CD4-positive, alpha-beta T cell (primary cell): Measurements from ENCODE around the gene TSPAN18. TPM values are rescaled to one million over a fixed set of nuclear protein-coding genes. Genes with fewer than 3 reads are reported as not detected.
A peak's percentile ranks its signal among the peaks of the same experiment; 100 is the strongest.

Experiments used
- ATAC-seq: fragments of 200-7000 bp; cut with Tn5 transposase; one replicate; pipeline ENCODE4 v1.10.0; 2022; ENCODE audit warnings: mild to moderate bottlenecking; ENCODE audit not compliant: poor library complexity
- CTCF ChIA-PET: fragments of 350-600 bp; sonication (Branson Sonifier 250); formaldehyde crosslinking; loops from one replicate; lab custom pipeline; 2021; ENCODE audit warnings: antibody characterized with exemption, inconsistent platforms; lab: Charles Lee
- POLR2A ChIA-PET: fragments of 350-600 bp; sonication (Branson Sonifier 250); formaldehyde crosslinking; loops from one replicate; lab custom pipeline; 2021; ENCODE audit warnings: antibody characterized with exemption, inconsistent platforms; lab: Charles Lee
- DNase-seq, 14 experiments: peaks; one replicate each; pipeline ENCODE4 v3.0.0-alpha.2; 2013 to 2020; ENCODE audit warnings: mixed read lengths in 2 of 14
- H3K27ac ChIP-seq, 2 donors: one replicate each; pipeline versions ENCODE4 v1.5.1 to v1.7.0; 2013; ENCODE audit warnings: low read length in 2 of 2, low read depth in 1 of 2, mild to moderate bottlenecking in 1 of 2
- H3K27me3 ChIP-seq, 2 experiments: 1 replicate in 1 of 2; 2 replicates in 1 of 2; pipeline versions ENCODE4 v1.6.1 to v1.7.0; 2013; ENCODE audit warnings: low read length in 2 of 2, control low read depth in 1 of 2, mild to moderate bottlenecking in 1 of 2, moderate library complexity in 1 of 2; ENCODE audit not compliant: insufficient read depth in 2 of 2, control insufficient read depth in 1 of 2
- H3K36me3 ChIP-seq: one replicate; pipeline ENCODE4 v1.6.1; 2013; ENCODE audit warnings: low read length, control low read depth; ENCODE audit not compliant: insufficient read depth
- H3K4me1 ChIP-seq: one replicate; pipeline ENCODE4 v1.6.1; 2013; ENCODE audit warnings: low read length, control low read depth; ENCODE audit not compliant: insufficient read depth
- H3K4me3 ChIP-seq: one replicate; pipeline ENCODE4 v1.5.1; 2013; ENCODE audit warnings: mild to moderate bottlenecking, low read length, moderate library complexity
- H3K9me3 ChIP-seq, 2 experiments: 1 replicate in 1 of 2; 2 replicates in 1 of 2; pipeline versions ENCODE4 v1.6.1 to v1.7.0; 2013; ENCODE audit warnings: low read length in 2 of 2, mild to moderate bottlenecking in 2 of 2, control low read depth in 1 of 2, moderate library complexity in 1 of 2; ENCODE audit not compliant: control insufficient read depth in 1 of 2, insufficient read depth in 1 of 2
- H3K27ac Mint-ChIP-seq: one replicate; pipeline ENCODE4 v1.8.0; 2020; ENCODE audit warnings: mixed read lengths
- H3K27me3 Mint-ChIP-seq: one replicate; pipeline ENCODE4 v1.8.0; 2021; ENCODE audit warnings: mixed read lengths
- H3K36me3 Mint-ChIP-seq: one replicate; pipeline ENCODE4 v1.8.0; 2021; ENCODE audit warnings: low read depth, mixed read lengths
- H3K4me1 Mint-ChIP-seq: one replicate; pipeline ENCODE4 v1.8.0; 2021; ENCODE audit warnings: low read depth, mixed read lengths
- H3K4me3 Mint-ChIP-seq: one replicate; pipeline ENCODE4 v1.8.0; 2020; ENCODE audit warnings: mild to moderate bottlenecking, mixed read lengths
- H3K9me3 Mint-ChIP-seq: one replicate; pipeline ENCODE4 v1.8.0; 2020; ENCODE audit warnings: mixed read lengths
- CTCF ChIP-seq: fragments of 200-600 bp; IDR thresholded peaks from one replicate; pipeline ENCODE4 v1.8.0; 2022; ENCODE audit warnings: antibody characterized with exemption, mild to moderate bottlenecking
- intact Hi-C, 2 experiments: fragments of 100-400 bp; cut with DNase I in 1 of 2; cut with micrococcal nuclease in 1 of 2; formaldehyde crosslinking; loops; one replicate each; pipeline versions ENCODE4 v1.15.1 to v1.9.0; 2023 to 2025; cut with DNase I, micrococcal nuclease
- polyA plus RNA-seq, 2 donors: library from polyadenylated mRNA; unstranded; fragments of 120-200 nt; gene quantifications; one replicate each; pipeline ENCODE4 v1.2.1, GENCODE V29; 2013
- total RNA-seq, 174 experiments: library from RNA in 2 of 174; stranded (reverse) in 2 of 174; gene quantifications; one replicate each; pipeline ENCODE4 v1.2.3 and lab custom pipeline; 2021 to 2026

Gene TSPAN18
- total RNA-seq (10 to 100 TPM; 23.0 to 25.3 TPM), total RNA-seq (lab: John Stamatoyannopoulos, UW) (0.71 to 57.5 (median 7.1) reads per million in 172 experiments)
- 42.7 TPM for polyA plus RNA-seq (2013, experiment 1 of 2)
- 43.1 TPM for polyA plus RNA-seq (2013, experiment 2 of 2)

- CTCF ChIA-PET: interaction anchor here (2.3 kb wide), 1 partner anchor 49 kb away, joined by 7 read pairs; no protein-coding TSS in a partner anchor
- Histone ChIP-seq H3K27ac (peak within 1 kb of the TSS; percentile 61 to 66), H3K9me3 (no peaks in the 10 kb centered on the region), H3K36me3 (no peaks in the 10 kb centered on the region), H3K4me1 (peaks cover 54% of the 10 kb centered on the region), H3K4me3 (peak within 1 kb of the TSS; percentile 86), H3K27me3 (no peaks in the 10 kb centered on the region)
- Mint-ChIP-seq H3K4me3 (peak within 1 kb of the TSS; percentile 90), H3K4me1 (peaks cover 39% of the 10 kb centered on the region), H3K27me3 (peaks cover 35% of the 10 kb centered on the region), H3K27ac (peak within 1 kb of the TSS; percentile 86), H3K9me3 (no peaks in the 10 kb centered on the region), H3K36me3 (no peaks in the 10 kb centered on the region)
- ATAC-seq: peak; percentile 53
- TF ChIP-seq CTCF: no peak
- intact Hi-C loops: loop anchor here (2.0 to 10.0 kb wide), 5 partner anchors 104 to 378 kb away; no protein-coding TSS in a partner anchor
- POLR2A ChIA-PET: interaction anchor here (1.2 kb wide), 1 partner anchor 185 kb away, joined by 4 read pairs; no protein-coding TSS in a partner anchor
- peak in 13 of 14 experiments; percentile 7 to 83 (median 33) for DNase-seq
Observed at GRCh38 chr11:44726283-44727113, at the start of gene TSPAN18. TSS of gene TSPAN18 (plus strand) at chr11:44726962. CDS start at chr11:44906417, 179,455 bp downstream.

- DNase-seq: peak; percentile 11 to 92 (median 50)
- Mint-ChIP-seq H3K4me1 (peaks cover 42% of the 10 kb centered on the region), H3K27me3 (no peaks in the 10 kb centered on the region), H3K4me3 (peak overlapping the region; percentile 76), H3K36me3 (no peaks in the 10 kb centered on the region), H3K27ac (peak overlapping the region; percentile 85), H3K9me3 (no peaks in the 10 kb centered on the region)
- no peaks in the 10 kb centered on the region for H3K36me3 ChIP-seq
- H3K4me1 ChIP-seq: peaks cover 46% of the 10 kb centered on the region
- H3K27me3 ChIP-seq: no peaks in the 10 kb centered on the region
- ChIA-PET CTCF (no interaction called here), POLR2A (interaction anchor here (1.3 kb wide), 1 partner anchor 11 kb away, joined by 3 read pairs; no protein-coding TSS in a partner anchor)
- H3K4me3 ChIP-seq: peak overlapping the region; percentile 33
- intact Hi-C loops: no loop called here
- peak; percentile 79 for ATAC-seq
- TF ChIP-seq CTCF: no peak
- peaks cover 0 to 9% of the 10 kb centered on the region in 2 experiments for H3K9me3 ChIP-seq
- H3K27ac ChIP-seq: peak overlapping the region; percentile 24 to 51
Observed at GRCh38 chr11:44680982-44681597, 45.7 kb upstream of the TSPAN18 start.

GRCh38 chr11:44681698-44682097 lies 45.1 kb upstream of the TSPAN18 start:
- Histone ChIP-seq H3K4me3 (peak overlapping the region; percentile 33), H3K9me3 (peaks cover 0 to 9% of the 10 kb centered on the region in 2 experiments), H3K36me3 (no peaks in the 10 kb centered on the region), H3K27me3 (no peaks in the 10 kb centered on the region), H3K4me1 (peaks cover 49% of the 10 kb centered on the region), H3K27ac (peak overlapping the region; percentile 24 to 51)
- Mint-ChIP-seq H3K27me3 (no peaks in the 10 kb centered on the region), H3K4me1 (peaks cover 42% of the 10 kb centered on the region), H3K4me3 (peak overlapping the region; percentile 76), H3K9me3 (no peaks in the 10 kb centered on the region), H3K36me3 (no peaks in the 10 kb centered on the region), H3K27ac (peak overlapping the region; percentile 85)
- POLR2A ChIA-PET: interaction anchor here (1.3 kb wide), 1 partner anchor 12 kb away, joined by 3 read pairs; no protein-coding TSS in a partner anchor
- intact Hi-C loops: no loop called here
- DNase-seq (no peak), ATAC-seq (no peak)
- no peak for TF ChIP-seq CTCF
- CTCF ChIA-PET: no interaction called here
